HG03108 (cell line): ENCODE measurements around the gene QPRT.
"Not testable (repeated sequence)": the region's sequence is repeated elsewhere in the genome, so short reads cannot be mapped to it uniquely, and the experiment has no call there.

Experiments
- ATAC-seq: cut with Tn5 transposase; IDR thresholded peaks from one replicate; pipeline ENCODE4 v1.9.1; 2021; ENCODE audit warnings: moderate library complexity; ENCODE audit not compliant: unreplicated experiment

QPRT gene

DNA sequence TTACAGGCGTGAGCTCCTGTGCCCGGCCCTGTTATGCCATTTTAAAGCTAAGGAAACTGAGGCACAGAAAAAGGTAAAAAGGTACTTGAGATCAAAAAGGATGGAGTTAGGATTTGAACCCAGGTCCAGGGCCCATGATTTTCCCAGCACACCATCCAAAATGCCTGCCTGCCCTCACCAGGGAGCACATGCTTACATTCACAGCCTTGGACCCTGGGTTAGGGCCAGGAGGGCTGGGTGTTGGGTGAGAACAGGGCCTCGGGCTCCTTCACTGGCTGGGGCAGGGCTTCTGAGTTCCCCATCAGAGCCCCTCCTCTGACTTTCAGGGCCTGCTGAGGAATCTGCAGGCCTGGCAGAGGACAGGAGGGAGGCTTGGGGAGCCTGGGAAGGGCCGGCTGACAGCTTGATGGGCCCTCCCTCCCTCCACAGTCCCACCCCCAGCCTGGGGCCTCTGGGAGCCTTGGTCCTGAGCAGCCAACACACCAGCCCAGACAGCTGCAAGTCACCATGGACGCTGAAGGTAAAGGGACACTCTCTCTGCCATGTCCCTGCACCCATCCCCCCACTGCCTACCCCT lies at the start of gene QPRT:
QPRT (plus strand) TSS at position 490 of the 577 bp plus-strand sequence; CDS start at position 508, 18 bp downstream.
- peak; percentile 37 for ATAC-seq

DNA sequence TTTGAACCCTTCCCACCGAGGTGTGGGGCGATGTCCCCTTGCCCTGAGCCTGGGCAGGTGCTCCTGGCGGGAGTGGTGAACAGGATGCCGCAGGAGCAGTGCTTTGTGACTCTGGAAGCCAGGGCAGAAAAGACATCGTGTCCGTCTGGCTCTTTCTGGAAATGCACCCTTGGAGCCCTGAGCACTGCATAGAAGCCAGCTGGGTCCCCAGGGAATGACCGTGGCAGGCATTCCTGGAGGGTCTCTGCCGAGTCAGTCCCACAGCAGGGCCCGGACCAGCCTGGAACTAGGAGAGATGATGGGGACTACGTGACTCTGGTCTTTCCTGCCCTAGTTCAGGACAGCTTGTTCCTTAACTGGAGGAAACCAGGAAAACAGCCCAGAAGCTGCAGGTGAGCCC lies 49.7 kb upstream of the QPRT start:
- ATAC-seq: not testable (repeated sequence)

DNA sequence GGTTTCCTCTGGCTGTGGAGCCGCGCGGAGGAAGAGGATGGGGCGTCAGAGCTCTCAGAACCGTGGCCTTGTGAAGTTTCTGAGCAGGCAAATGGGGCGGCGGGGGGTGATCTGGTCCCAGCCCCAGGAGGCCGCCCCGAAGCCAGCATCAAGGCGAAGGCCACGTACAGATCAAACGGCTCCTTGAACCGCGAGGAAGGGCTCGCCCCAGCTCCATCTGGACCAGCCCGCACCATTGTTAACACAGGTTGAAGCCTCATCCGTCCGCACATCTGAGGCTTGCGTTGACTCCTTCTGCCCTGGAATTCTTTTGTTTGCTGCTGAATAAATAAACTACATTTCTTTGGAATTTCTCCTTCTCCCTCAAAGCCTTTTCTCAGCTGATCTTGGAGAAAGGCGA lies 47.3 kb upstream of the QPRT start:
- not testable (repeated sequence) for ATAC-seq

DNA sequence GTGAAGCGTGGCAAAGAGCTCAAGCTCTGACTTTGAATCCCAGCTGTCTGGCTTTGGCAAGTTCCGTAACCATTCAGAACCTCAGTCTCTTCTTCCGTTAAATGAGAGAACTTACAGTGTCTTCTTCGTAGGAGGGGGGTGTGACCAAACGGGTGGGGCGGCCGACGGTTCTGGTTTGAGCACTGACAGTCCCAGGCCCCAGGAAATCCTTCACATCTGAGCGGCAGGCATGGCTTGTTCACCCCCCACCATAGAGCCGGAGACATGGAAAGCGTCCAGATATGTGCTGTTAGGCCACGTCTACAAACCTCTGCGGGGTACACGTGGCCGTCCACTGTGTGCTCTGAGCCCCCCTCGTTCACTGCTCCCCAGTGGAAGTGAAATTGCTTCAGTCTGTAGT lies 43.1 kb upstream of the QPRT start:
- ATAC-seq: not testable (repeated sequence)

DNA sequence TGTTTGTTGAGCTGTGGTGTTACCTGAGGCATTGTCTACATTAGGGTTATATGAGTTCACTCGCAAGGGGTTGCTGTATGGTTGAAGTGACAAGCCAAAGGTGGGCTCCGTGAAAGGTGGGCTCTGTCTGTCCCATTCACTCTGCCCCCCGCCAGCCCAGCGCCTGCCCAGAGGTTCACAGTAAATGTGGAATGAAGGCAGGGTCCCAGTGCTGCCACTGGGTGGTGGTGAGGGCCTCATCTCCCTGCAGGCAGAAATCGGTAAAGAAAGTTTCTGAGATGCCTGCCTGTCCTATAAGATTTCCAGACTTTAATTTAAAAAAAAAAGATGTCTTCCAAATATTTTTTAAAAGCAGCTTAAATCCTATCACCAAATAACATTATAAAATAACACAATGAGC lies 42.6 kb upstream of the QPRT start:
- ATAC-seq: not testable (repeated sequence)

DNA sequence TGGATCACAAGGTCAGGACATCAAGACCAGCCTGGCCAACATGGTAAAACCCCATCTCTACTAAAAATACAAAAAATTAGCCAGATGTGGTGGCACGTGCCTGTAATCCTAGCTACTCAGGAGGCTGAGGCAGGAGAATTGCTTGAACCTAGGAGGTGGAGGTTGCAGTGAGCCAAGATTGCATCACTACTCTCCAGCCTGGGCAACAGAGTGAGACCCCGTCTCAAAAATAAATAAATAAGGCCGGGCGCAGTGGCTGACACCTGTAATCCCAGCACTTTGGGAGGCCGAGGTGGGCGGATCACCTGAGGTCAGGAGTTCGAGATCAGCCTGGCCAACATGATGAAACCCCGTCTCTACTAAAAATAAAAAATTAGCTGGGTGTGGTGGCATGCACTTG lies 40.2 kb upstream of the QPRT start:
- ATAC-seq: not testable (repeated sequence)

DNA sequence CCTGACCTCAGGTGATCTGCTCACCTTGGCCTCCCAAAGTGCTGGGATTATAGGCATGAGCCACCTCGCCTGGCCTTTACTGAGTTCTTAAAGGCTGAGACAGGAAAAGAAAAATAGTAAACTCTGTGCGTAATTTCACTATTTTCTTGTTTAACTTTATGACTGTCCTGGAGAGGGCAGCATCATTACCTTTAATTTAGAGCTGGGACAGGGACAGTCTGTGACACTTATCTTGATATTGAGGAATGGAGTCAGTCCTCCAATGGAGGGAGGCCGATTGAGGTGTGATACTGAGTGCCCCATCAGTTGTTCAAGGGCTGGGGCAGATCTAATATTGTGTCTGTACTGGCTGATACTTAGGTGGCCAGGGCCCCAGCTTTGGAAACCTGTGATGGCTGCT lies 37.4 kb upstream of the QPRT start:
- ATAC-seq: no peak

DNA sequence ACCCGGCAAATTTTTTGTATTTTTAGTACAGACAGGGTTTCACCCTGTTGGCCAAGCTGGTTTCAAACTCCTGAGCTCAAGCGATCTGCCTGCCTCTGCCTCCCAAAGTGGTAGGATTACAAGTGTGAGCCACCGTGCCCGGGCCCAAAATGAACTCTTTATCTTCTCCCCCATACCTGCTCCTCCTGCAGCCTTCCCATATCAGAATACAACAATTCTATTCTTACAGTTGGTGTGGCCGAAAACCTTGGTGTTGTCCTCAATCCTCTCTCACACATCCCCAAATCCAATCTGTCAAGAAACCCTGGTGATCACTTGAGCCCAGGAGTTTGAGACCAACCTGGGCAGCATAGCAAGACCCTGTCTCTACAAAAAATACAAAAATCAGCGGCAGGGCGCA lies 35.4 kb upstream of the QPRT start:
- no peak for ATAC-seq

DNA sequence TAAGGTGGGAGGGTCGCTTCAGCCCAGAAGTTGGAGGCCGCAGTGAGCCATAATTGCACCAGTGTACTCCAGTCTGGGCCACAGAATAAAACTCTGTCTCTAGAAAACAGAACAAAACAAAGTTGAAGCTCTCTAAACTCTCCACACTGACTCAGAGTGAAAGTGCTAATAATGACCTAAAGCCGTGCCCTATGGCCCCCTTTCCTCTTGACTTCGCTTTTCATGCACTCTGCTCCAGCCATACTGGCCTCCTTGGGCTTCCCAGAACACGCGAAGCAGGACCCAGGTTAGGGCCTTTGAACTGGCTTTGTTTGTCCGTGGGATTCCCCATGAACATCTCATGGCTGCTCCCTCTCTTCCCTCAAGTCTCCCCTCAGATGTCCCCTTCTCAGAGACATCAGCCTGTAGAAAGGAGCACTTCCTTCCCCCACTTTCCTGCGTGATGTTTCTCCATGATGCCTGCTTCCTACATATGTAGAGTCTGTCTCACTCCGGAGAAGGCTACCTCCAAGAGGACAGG lies 34.6 kb upstream of the QPRT start:
- ATAC-seq: peak; percentile 50

DNA sequence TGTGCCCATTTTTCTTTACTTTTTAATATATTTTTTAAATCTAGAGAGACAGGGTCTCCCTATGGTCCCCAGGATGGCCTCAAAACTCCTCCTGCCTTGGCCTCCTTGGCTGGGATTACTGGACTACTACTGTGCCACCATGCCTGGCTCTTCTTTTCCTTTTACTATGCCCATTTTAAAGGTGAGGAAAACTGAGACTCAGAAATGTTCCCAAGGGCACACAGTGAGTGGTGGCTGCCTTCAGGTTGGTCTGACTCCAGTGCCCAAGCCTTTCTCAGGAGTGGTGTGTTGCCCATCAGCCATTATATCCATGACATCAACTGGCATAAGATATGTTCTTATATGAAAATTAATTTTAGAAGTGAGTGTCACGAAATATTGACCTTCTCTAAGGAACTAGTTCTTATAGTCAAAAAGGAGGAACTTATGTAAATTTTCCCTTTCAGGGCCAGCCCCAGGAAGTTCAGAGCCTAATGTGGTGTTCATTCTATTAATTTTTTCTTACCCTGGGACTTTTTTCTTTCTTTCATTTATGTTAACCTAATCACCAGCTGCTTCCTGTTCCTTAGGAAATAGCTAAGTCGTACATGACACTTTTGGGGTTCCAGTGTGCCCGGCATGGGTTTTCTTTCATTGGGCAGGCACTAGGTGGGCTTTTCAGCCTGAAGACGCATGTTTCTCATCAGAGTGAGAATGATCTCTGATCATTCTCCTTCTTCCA lies 33.8 kb upstream of the QPRT start:
- ATAC-seq: peak; percentile 39

DNA sequence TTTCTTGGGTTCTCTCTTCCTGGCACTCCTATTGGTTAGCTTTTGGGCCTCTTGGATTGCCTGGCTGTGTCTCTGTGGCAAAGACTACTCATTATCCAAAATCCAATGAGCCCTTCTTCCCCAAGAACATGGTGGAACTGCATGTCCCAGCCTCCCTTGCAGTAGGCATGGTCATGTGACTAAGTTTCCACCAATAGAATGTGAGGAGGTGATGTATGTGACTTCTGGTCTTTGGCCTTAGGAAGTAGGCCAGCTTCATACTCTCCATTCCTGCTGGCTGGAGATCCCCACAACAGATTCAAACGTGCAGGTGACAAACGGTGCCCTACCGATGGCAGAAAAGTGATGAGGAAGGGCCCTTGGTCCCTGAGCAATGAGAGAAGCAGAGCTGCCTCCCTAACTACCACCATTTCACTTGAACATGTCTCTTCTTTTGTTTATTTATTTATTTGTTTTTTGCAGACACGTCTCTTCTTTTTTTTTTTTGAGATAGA lies 33.2 kb upstream of the QPRT start:
- ATAC-seq: peak; percentile 33

DNA sequence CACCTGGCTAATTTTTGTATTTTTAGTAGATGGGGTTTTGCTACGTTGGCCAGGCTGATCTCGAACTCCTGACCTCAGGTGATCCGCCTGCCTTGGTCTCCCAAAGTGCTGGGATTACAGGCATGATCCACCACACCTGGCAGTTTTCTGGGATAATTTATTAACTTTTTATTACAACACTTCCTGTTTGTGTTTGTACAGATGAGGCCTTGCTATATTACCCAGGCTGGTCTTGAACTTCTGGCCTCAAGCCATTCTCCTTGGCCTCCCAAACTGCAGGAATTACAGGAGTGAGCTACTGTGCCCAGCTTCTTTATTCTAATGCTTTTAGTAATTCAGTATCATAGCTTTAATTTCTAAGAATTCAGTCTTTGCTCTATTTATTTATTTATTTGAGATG lies 32.0 kb upstream of the QPRT start:
- no peak for ATAC-seq

DNA sequence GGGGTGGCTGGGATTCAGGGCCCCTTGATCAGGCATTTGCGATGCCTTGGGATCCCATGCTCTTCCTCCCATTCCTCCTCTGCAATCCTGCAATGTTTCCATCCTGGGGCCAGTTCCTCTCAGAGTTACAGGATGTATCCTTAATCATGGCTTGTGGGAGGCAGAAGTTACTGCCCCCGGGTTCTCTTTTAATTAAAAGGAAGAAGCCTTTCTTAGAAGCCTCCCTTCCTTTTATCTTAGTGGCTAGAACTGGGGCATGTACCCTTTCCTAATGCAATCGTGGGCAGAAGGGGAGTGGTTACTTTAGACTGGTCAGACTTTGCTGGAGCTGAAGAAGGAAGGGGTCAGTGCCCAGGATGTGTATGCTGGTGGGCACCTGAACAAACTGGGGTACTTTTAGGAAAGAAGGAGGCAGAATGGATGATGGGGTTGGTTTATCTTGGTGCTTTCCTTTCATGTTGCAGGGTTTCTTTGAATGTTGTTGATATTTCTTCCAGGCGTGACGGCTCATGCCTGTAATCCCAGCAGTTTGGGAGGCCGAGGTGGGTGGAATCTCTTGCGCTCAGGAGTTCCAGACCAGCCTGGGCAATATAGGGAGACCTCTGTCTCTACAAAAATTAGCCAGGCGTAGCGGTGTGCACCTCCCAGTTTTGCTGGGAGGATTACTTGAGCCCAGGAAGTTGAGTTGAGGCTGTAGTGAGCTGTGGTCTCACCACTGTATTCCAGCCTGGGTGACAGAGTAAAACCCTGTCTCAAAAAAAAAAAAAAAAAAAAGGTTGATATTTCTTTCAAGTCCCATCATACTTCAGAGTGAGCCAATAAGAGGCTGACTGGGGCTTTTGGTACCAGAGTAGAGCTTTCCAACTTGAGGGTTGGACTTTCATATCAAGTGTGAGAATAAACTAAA lies 29.1 kb upstream of the QPRT start:
- ATAC-seq: no peak

DNA sequence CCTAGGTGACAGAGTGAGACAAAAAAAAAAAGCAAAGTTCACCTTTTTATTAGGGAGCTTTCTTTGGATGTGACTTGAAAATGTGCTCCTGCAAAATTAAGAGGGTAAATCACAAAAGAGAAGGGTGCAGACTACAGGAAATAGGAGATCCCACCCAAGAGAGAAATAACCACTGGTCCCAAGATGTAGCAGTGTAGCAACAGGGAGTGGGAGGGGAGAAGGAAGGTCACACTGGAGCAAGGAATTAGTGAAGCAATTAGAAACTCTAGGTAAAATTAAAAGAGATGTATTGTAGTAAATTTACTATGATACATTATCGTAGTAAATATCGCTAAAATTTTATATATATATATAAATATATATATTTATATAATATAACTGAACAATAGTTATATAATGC lies 28.2 kb upstream of the QPRT start:
- ATAC-seq: no peak

DNA sequence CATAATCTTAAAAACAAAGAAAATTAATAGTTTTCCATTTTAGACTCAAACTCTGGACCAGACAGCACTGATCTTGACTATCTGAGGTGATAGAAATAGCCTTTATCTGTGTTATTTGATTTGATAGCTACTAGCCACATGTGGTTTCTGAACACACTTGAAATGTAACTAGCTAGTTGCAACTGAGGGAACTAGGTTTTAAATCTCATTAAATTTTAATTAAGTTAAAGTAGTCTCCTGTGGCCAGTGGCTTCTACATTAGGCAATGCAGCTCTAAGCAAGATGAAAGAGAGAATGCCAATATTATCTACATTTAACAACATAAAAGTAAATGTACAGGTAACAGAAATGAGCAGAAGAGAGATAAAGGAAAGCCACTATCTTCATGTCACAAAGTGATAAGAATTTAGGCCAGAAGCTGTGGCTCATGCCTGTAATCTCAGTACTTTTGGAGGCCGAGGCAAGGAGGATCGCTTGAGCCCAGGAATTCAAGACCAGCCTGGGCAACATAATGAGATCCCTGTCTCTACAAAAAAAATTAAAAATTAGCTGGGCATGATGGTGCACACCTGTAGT lies 27.1 kb upstream of the QPRT start:
- no peak for ATAC-seq

DNA sequence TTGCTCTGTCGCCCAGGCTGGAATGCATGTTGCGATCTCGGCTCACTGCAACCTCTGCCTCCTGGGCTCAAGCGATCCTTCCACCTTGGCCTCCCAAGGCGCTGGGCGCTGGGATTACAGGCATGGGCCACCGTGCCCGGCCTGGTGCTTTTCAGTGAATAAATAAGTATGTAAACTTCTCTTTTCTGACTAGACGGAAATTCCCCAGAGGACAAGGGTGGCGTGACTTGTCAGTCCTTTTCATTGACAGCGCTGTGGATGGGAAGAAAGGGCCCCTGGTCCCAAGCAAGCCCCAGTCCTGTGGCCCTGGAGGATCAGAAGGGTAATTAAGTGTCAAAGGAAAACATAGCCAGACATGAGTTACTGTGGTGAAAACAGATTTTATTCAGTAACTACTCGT lies 25.5 kb upstream of the QPRT start:
- peak; percentile 85 for ATAC-seq

DNA sequence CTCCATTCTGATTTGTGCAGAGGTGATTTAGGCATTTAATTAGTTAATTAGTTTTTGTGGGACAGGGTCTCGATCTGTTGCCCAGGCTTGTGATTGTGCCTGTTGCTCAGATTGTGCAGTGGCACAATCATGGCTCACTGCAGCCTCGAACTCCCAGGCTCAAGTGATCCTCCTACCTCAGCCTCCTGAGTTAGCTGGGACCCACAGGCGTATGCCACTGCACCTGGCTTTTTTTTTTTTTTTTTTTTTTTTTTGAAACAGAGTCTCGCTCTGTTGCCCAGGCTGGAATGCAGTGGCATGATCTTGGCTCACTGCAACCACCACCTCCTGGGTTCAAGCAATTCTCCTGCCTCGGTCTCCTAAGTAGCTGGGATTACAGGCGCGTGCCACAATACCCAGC lies 25.1 kb upstream of the QPRT start:
- not testable (repeated sequence) for ATAC-seq

DNA sequence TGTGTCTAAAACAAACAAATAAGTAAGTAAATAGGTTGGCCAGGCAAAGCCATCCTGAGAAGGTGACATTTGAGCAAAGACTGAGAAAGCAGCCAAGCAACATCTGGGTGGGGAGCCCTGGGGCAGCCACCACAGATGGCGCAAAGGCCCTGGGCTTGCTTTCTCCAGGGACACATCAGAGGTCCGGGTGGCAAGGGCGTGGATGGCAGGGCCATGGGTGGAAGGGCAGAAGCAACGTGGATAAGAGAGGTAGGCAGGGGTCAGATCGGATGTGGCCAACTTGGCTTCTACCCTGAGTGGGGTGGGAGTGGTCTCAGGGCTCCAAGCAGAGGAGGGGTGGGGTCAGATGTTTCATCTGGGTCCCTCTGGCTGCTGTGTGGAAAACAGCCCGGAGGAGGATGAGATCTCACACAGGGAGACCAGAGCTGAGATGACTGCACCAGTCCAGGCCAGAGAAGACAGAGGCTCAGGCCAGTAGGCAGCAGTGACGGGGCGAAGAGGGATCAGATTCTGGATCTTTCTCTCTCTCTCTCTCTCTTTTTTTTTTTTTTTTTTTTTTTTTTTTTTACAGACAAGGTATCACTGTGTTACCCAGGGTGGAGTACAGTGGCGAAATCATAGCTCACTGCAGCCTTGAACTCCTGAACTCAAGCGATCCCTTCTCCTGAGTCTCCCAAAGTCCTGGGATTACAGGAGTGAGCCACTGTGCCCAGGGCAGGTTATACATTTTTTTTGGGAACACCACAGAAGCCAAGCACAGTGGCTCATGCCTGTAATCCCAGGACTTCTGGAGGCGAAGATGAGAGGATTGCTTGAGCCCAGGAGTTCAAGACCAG lies 22.1 kb upstream of the QPRT start:
- no peak for ATAC-seq

DNA sequence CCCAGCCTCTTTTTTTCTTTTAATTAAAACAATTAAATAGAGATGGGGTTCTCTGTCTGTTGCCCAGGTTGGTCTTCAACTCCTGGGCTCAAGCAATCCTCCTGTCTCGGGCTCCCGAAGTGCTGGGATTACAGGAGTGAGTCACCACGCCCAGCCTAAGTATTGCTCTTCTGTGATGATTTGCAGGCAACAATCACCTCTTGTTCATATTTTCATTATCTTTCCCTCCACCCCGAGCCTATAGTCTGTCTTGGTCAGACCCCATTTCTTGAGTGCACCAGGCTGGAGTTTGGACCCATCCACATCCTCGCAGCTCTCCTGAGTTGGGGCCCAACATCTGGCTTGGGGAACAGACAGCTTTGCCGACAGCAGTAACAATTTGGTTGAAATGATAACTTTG lies 20.3 kb upstream of the QPRT start:
- ATAC-seq: no peak
